Retina (tissue), 1 donor: ENCODE measurements around the gene CBL.

Source experiments
- DNase-seq: peaks from one replicate; pipeline ENCODE4 v3.0.0-alpha.2; 2016

The CBL gene

DNA sequence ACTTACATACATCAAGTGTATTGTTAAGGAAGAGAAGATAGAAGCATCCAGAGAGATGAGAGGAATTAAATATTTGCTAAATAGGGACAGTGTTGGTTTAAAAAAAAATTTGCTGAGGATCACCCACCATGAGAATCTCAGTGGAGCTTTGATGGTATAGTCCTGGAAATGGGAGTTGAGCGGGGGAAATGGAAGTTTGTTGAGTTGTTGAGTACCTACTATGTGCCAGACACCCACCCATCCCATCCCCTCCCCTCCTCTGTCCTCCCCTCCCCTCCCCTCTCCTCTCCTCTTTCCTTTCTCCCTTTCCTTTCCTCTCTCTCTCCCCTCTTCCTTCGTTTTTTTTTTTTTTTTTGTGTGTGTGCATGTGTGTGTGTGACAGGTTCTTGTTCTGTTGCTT lies 145.1 kb downstream of the CBL start:
- DNase-seq, result no peak

DNA sequence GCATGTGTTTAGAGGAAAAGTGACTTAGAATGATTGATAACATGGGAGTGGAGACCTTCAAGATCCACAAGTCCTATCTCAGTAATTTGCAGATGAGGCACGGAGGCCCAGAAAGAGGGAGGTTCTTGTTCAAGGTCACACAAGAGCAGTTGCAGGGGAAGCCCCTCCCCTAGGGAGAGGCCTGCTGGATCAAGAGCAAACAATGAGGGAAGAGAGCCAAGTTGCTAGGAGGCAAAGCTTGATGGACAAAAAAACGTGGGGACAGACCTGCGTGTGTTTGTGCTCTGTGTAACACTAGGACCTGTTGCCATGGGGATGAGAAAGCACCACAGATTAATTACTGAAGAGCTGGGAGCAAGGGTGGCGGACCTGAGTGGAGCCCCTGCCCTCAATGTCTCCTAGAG lies 146.7 kb downstream of the CBL start:
- peak; percentile 66 for DNase-seq

DNA sequence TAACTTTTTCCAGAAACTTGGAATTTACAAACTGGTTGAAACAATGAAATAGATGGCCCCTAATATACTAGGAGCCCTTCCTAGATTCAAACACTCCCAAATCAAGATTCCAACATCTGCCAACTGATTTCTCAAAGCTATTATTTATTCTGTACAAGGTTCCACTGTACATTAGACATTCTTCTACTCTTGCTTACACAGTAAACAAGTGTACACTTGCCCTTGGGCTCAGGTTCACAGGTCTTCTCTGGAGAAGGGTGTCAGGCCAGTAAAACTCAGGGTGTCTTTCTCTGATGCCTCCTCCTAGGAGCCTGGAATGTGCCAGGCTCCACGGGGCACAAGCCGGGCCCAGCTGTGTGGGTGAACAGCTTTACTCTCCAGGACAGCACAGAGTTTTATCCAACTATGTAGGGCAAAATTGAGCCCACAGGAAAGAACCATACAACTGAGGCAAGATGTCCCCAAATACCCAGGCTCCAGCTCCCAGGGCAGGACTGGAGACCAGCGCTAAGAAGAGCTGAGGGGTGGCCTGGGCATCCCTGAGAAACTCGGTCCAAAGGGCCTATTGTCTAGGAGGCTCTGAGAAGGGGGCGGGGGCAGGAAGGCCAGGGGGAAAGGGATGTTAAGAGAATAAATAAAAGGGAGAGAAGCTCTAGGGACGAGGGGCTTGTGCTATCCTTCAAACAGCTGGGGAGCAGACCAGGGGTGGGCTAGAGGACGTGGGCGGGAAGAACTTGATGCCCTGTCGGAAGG lies 149.1 kb downstream of the CBL start:
- no peak for DNase-seq

DNA sequence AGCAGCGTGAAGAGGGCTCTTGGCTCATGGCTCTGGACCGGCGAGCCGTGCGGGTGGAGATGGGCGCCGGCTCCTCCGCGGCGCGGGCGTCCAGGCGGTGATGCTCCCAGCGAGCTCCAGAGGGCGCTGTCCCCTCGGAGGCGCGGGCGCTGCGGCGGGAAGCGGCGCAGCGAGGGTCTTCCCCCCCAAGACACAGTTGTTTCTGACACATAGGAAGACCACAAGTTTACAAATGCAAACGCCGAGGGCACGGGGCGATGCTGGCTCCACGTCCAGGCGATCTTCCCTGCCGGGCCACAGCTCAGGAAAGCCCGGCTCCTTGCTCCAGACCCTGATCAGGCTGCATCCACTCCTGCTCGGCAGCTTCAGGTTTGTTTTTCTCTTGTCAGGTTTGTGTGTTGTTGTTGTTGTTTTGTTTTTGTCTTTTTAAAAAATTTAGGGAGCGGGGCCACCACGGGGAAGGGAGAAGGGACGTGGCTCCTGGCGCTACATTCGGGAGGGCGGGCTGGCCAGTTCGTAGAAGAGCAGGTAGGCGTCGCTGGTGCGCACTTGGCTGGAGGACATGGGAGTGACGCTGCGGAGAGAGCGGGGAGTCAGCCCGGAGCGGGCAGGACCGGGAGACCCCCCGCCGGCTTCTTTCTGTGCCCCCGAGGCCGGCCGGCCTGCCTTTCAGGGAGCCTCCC lies 150.4 kb downstream of the CBL start:
- DNase-seq, result peak; percentile 93

DNA sequence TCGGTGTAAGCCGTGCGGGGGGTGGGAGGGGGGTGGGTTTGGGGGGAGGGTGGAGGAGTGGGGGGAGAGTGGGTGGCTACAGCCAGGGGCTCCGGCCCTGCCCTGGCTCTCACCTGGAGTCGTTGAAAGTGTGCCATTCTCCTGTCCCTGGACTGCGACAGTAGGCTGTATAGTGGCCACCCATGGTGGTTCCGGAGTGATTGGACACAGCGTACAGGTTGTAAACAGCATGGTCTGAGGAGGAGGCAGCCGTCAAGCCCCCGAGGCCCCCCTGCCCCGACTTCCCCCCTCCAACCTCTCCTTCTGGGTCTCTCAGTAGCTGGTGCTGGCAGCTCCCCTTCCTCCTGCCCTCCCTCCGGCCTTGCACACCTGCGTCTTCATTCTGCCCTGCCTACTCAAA lies 150.9 kb downstream of the CBL start:
- DNase-seq, result no peak
